ENCODE data around the gene MRS2.

- no peak for TF ChIP-seq CTCF (IDR thresholded peaks at IDR 0.05)
- TF ChIP-seq POLR2A (IDR thresholded peaks at IDR 0.05), result no peak
These were observed 2.5 kb downstream of the MRS2 start for GRCh38 chr6:24405262-24405661.
